Activated T-cell treated with anti-CD3 and anti-CD28 coated beads, Interleukin-2, amount 50 U/mL, for 1 hour (primary cell): ENCODE results near the gene GNA12.

Experiments
- DNase-seq: peaks from one replicate; pipeline ENCODE4 v3.0.0-alpha.2; 2020

The GNA12 gene

DNA sequence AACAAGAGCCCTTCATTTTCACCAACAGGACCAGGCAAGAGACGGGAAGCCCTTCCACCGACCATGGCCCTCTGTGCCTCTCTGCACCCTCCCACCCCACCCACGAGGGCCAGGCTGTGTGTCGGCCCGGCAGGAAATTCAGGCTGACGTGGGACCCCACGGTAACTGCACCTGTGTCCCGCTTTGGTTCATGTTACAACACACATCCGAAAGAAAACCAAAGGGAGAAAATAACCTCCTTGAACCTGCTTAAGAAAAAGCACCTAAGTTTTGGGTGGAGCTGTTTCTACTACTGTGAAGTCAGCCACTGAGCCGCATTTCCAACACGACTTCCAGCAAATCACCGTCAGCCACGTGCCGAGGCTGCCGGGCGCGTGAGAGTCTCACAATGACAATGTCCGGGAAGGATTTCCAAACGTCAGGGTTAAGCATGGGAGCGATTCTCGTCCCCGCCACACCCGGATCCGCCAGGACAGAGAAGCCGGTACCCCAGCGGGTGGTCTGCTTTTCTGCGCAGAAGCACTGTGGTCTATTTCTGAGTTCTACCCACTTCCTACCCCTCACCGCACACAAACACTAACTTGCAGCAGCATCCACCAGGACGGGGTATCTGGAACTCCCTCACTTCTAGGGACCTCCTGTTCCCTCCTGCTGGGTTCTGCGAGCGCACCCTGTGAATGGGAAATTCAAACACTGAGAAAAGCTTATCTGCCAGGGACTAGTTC, 119.5 kb downstream of the GNA12 start:
- no peak for DNase-seq

DNA sequence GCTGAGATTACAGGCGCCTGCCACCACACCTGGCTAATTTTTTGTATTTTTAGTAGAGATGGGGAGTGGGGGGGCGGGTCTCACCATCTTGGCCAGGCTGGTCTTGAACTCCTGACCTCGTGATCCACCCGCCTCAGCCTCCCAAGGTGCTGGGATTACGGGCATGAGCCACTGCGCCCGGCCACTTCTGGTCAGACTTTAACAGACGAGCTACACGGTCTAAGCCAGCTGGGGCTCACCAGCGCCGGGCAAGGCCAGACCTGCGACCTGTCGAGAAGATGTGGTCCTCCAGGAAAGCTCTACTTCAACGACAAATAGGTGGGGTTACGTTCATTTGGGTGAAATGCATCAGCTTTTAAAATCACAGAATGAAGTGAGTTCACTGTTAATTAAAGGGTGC, 120.1 kb downstream of the GNA12 start:
- peak; percentile 4 for DNase-seq

DNA sequence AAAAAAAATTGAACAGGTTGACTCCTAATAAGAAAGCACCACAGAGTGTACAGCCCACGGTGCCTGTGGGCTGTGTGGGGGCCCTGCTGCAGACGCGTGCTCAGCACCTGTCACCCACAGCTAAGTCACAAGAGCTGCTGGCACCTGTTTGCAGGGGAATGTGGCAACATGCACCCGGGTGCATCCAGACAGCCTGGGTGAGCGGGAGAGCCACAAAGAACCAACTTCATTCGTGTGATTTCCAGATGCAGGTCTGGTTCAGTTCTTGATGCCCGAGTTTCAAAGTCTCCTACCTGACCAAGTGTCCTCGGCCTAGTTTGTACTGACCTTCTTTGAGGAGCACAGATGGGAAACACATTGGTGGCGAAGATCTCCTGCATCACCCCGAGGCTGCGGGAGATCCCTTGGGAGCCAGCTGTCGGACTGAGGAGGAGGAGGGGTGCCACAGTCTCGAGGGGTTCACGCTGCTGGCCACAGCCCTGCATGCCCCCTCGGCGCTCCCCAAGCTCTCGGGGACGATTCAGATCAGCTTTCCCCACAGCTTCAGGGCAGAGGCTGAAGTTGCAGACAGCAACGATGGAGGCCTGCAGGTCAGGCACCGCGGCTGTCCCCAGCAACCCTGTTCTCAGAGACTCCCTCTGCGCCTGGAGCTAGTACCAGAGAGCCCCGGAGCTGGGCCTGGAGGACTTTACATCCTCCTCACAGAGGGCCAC, 120.8 kb downstream of the GNA12 start:
- DNase-seq, result peak; percentile 7

DNA sequence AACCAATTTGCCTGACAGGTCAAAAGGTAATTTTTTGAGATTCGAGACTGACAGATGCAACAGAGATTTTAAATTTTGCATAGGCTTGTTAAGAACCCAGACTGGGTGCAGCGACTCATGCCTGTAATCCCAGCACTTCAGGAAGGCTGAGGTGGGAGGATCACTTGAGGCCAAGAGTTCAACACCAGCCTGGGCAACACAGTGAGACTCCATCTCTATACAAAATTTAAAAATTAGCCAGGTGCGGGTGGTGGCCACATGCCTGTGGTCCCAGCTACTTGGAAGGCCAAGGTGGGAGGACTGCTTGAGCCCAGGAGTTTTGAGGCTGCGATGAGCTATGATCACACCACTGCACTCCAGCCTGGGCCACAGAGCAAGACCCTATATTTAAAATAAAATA, 121.5 kb downstream of the GNA12 start:
- no peak for DNase-seq

DNA sequence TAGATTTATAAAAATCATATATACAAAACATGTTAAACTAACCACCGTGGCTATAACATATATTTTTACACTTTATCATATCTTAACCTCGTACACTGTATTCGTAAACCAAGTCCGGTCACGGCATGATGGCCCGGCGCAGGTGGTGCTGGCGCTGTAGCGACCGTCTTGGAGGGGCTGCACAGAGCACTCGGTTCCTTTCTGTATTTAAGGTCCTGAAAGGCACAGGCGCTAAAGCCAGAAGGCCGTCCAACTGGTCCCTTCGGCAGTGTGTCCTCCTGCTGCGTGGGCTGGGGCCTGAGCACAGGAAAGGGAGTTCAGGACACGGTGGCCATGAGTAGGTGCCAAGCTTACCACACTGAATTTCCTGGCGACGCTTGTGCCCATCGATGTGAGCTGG, 122.3 kb downstream of the GNA12 start:
- no peak for DNase-seq

DNA sequence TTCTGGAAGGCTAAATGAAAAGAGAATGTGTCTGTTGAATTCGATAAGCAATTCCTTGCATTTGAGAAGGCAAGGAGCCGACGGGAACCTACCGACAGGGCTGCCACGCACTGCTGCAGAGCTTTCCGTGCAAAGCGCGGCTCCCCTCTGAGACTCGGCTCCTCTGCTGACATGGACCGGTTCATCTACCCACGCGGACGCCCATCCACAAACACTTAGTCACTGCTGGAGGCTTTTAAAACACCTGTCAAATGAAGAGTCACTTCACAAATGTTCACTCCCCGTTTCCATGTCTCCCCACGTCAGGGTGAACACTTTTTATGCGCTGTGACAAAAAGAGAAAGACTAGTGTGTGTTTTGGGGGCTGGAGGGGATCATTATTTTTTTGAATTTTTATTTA, 124.1 kb downstream of the GNA12 start:
- no peak for DNase-seq

DNA sequence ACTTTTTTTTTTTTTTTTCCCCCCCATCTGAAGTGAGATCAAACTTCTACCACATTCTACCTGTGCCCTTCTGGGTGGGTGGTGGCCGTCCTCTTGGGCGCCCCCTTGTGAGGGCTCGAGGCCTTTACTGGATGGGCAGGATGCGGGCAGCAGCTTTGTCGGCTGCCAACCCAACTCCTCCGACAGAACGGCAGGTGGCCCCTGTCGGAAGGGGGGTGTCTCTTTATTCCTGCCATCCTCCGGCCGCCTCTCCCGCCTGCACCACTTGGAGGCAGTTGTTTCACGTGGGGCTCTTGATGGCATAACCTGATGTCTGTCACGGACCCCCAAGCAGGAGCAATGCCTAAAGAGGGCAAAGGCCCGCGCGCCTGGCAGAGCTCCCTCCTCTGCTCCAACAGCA, 125.1 kb downstream of the GNA12 start:
- DNase-seq, result peak; percentile 77

DNA sequence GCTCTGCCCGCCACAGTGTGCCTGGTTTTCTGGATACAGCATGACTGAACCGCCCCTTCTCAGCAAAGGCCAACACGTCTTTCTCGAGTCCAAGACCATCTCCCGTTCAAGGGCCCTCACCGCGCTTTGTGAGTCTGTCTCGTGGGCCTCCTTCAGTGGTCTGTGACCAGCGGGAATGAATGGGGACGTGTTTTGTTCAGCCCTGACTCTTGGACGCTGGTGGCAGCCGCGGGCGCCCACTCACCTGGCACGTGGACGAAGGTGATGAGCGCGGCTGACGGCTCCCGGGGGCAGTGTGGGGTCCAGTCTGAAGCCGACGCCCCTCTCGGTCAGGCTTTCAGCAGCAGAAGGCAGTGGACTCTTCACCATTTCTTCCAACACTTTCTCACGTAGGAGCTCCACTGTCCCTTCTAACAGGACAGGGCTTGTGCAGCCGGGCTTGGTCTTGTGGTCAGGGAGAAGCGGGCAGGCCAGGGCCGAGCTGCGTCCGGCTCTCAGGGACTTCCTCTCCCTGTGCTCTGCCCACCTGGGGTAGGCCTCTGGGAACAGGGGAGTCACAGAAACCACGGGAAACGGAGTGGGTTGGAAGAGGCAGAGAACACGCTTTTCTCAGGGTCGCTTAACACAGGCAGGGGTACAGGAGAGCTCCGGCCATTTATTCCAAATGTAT, 125.7 kb downstream of the GNA12 start:
- no peak for DNase-seq

DNA sequence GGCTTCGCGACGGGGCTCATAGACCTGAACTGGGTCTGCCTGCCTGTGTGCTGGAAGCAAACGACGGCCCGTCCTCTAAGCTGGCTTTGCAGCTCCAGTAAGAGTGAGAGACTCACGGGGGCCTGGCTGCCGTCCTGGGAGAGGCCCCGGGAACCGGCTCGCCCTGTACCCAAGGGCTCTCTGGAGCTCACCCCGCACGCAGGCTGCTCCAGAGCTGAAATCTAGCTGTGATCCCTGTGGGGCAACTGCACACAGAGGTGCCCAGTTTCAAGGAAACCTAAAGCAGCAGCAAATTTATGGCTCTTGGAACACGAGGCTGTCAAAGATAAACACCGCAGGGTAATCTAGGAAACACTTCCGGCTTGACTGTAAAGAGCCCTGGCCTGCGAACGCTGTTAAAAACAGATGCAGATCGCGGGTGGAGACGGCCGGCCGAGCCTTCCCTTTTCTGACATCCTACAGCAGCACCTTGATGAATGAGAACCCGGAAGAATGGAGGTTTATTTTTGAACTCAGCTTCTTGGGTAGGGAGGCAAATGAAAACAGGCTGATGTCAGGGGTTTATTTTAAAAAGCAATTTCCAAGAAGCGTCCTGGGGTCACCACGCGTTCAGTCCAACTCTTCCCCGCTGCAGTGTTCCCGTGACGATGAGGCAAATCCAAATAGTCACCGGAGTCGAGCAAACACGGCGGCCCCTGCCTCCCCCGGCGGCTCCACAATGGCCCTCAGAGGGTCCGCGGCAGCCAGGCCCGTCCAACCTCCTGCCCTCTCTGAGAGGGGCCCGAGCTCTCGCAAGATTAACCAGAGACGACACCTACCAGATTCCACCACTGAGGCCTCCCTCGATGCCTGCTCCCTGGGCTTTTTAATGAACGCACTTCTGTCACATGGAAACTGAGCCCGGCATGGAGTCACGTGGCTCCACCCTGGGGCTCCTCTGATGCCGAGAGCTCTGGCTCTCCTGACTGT, 126.5 kb downstream of the GNA12 start:
- DNase-seq, result no peak

DNA sequence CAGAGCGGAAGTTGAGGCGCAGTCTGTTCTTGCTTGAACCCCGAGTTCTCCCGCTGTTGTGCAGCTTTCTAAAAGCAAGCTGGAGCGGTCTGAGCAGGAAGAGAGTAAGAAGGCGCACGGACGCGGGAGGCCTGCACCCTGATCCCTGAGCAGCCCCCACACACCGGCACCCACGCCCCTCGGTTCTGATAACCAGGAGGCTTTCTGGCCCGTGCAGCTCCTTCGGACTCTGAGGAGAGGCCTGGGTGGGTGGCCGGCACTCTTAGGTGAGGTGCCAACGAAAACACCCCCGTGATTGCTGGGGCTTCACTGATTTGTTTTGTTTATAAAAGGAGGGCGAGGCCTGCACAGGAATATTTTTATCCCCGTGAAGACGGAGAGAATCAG, 127.2 kb downstream of the GNA12 start:
- no peak for DNase-seq

DNA sequence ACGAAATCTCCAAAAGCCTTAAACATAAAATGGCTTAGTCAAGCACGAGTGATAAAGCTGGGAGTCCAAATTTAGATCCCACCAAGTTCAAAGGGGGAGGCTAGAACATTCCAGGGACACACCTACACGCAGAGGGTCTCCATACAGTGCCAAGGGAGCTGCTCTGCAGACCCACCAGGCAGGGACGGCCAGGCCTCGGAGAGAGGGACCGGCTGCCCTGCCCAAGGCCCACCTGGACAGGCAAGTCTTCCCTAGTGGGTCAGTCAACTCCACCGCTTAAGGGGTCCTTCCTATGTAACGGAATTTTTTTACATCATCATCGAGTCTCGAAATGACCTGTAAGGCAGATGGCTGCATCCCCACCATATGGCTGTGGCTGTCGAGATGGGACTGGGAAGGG, 127.6 kb downstream of the GNA12 start:
- DNase-seq, result no peak

DNA sequence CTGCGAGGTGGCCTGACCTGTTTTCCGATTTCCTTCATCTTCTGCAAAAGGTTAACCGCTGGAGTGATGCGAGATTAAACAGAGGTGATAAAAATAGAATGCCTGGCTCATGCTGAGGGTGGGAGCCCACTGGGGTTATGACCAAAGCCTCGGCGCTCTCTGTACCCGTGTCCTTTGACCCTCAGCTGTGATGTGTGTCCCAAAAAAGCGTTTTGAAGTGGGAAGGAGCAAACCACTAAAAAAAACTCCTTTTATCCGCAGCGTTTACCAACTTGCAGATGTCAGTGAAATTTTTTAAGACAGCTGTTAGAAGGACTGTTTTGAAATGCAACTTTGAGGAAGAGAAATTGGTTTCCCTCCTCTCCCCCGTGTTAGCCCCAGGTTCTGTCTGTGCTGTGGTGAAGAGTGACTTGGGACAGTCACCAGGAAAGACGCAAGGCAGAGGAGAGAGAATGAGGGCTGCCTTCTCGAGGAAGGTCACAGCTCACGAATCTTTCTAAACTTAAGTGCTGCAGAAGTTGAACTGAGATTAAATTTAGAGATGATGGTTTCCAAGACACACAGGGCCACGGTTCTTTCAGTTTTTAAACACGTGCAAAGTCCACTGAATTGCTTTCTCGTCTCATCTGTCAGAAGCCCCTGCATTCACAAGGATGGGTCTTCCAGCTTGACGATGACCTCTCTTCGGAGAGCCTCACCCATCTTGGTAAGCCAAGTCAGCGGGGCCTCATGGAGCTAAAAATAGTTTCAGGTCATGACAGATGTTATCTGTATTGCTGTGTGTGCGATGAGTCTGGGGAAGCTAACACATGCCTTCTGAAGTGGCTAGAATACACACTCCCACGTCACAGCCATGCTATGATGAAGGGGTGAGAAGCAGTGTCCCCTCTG, 128.5 kb downstream of the GNA12 start:
- peak; percentile 40 for DNase-seq

DNA sequence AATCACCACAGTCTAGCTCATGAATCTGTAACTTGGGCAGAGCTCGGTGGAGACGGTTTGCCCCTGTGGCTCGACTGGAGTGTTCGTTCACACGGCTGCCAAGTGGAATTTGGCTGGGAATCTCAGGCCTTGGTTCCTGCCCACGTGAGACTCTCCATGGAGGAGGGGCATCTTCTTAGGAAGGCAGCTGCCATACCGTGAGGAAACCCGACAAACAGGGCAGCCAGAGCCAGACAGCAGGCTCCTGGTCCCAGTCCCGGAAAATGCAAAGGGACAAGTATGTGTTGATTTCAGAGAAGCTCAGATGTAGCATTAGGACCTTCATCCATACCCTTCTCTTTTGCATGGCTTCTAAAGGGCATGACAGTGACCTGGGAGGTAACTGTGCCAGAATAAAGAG, 129.5 kb downstream of the GNA12 start:
- no peak for DNase-seq

DNA sequence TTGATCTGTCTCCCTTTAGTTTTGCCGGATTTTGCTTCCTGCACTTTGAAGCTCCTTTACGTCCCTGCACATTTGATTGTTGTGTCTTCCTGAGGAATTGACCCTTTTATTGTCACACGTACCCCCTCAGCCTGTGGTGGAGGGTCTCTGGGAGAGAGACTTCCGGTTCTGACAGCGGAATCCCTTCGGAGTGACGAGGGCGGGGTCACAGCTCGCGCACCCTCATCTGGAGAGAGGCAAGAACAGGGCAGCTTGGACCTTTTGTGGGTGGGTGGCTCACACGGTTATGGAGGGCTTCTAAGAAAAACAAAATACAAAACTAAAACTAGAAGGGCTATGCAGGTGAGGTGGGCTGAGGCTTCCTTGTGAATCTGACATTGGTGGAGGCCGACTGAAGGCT, 130.1 kb downstream of the GNA12 start:
- no peak for DNase-seq

DNA sequence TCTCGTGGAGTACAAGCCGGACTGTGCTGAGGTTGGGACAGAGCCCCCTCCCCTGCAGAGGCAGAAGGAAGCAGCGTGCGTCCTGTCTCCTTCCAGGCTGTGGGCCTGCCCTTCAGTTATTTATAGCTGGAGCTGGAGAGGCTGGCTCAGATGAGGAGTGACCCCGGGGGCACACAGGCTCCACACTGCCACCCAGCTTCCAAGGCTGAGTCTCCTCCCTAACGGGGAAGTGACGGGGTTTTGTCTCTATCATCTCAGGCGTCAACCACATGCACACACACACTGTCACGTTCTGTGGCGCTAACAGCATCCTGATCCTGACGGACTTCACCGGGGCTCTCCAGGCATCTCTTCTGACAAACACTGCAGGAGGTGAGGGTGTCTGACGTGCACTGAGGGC, 130.7 kb downstream of the GNA12 start:
- DNase-seq, result no peak

DNA sequence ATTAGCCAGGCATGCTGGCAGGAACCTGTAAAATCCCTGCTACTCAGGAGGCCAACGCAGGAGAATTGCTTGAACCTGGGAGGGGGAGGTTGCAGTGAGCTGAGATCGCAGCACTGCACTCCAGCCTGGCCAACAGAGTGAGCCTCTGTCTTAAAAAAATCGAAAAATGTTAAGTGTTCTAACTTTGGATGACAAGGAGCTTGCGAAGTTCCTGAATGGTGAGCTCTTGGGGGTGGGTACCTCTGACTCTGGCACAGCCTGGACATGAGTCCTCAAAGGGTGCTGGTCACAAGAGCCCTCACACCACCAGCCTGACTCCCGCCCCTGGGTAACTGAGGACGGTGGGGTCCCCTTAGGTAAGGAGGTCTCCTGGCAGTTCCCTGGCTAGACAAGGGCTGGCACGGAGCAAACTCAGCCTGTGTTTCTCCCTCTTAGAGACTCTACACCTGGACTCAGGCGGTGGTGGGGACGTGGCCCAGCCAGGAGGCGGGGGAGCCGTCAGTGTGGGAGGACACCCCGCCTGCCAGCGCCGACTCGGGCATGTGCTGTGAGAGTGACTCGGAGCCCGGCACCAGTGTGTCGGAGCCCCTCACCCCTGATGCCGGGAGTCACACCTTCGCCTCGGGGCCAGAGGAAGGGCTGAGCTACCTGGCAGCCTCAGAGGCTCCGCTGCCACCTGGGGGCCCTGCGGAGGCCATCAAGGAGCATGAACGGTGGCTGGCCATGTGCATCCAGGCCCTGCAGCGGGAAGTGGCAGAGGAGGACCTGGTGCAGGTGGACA, 132.0 kb downstream of the GNA12 start:
- no peak for DNase-seq

DNA sequence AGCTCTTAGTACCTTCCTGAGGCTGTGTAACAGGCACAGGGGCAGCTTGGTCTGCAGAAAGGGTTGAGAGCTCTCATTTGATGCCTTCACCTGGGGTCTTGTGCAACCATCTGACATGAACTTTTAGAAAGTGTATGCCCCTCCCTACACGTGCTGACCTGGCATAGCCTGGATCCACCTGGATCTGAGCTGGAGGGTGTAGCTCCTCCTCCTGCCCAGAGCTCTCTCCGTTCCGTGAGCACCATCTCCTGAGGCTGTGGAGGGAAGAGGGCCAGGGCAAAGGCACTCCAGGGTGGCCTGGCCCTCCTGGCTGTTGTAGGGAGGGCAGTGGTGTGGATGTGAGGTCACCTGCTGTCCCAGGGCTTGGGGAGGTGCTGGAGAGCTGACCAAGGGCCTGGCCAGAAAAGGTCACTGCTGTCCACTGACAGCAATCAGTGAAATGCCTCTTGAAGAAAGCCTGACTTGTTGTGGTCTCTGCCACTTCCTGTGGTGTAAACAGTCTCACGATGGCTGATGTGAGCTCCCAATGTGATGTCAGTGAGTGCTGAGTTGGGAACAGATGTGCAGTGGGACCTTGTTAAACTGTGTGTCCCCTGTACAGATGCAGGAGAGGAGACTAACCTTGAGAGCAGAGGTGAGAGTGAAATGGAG, 133.1 kb downstream of the GNA12 start:
- no peak for DNase-seq

DNA sequence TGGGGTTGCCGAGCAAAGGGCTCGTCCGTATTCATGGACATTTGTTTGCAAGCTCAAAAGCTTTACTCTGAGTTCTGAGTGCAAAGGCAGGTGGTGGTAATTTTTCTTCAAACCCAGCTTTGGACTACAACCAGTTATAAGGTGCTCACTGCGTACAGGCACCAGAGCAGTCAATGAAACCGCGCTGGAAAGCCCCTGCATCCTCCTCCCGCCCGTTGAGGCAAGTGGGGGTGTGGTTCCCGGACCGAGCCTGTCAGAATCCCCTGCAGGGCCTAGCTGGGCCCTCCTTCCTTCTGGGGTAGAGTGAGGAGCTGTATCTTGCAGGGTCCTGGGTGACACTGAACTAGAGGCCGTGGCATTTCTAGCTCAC, 133.8 kb downstream of the GNA12 start:
- DNase-seq, result peak; percentile 51

DNA sequence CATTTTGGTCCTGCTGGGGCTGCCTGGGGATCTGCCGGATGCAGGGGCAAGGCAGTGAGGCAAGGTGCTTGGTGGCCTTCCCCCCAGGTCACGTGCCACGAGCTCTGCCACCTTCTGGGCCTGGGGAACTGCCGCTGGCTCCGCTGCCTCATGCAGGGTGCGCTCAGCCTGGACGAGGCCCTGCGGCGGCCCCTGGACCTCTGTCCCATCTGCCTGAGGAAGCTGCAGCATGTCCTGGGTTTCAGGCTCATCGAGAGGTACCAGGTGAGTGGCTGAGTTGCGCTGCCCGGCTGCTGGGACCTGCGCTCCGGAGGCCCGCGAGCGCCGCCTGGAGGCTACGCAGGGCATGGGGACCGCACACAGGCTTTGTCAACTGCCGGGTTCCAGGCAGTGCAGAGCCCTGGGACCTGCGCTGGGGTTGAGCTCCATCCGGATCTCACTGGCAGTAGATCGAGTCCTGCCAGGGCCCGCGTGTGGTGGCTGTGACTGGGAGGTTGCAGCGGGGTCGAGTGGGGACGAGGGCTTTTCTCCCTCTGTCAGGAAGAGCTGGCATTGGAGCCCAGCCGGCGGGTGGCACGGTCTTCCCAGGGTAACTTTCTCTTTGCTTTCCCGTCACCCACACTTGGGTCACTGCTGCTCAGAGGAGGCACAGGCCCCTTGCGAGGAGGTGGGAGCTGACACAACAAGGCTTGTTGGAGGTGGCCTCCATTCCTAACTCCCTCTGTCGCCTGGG, 134.4 kb downstream of the GNA12 start:
- peak; percentile 83 for DNase-seq
